Neural progenitor cell (in vitro differentiated cells): ENCODE measurements around the gene RIMS1. TPM values are rescaled to one million over a fixed set of nuclear protein-coding genes. Genes with fewer than 3 reads are reported as not detected.

ENCODE experiments used
- DNase-seq: peaks from one replicate; pipeline ENCODE4 v3.0.0-alpha.2; 2016; ENCODE audit warnings: low spot score
- H2AFZ ChIP-seq: fragments of 200-600 bp; sonication (generic); replicated peaks from 2 replicates; pipeline ENCODE4 v1.6.1; 2016; ENCODE audit warnings: antibody characterized with exemption
- H3F3A ChIP-seq: fragments of 200-600 bp; sonication (generic); 2 replicates; pipeline ENCODE4 v1.6.1; 2016; ENCODE audit warnings: antibody characterized with exemption, low read depth
- H3K27ac ChIP-seq: fragments of 200-600 bp; sonication (generic); 2 replicates; pipeline ENCODE4 v1.5.1; 2016; ENCODE audit warnings: mild to moderate bottlenecking
- H3K27me3 ChIP-seq: fragments of 200-600 bp; sonication (generic); 2 replicates; pipeline ENCODE4 v1.6.1; 2016; ENCODE audit warnings: mild to moderate bottlenecking, moderate library complexity
- H3K36me3 ChIP-seq: fragments of 200-600 bp; sonication (generic); 2 replicates; pipeline ENCODE4 v1.5.1; 2016
- H3K4me1 ChIP-seq: fragments of 200-600 bp; sonication (generic); 2 replicates; pipeline ENCODE4 v1.6.1; 2016; ENCODE audit warnings: mixed run types
- H3K4me2 ChIP-seq: fragments of 200-600 bp; sonication (generic); 2 replicates; pipeline ENCODE4 v1.6.1; 2016
- H3K4me3 ChIP-seq: fragments of 200-600 bp; sonication (generic); 2 replicates; pipeline ENCODE4 v1.5.1; 2016
- H3K79me2 ChIP-seq: fragments of 200-600 bp; sonication (generic); 2 replicates; pipeline ENCODE4 v1.6.1; 2016; ENCODE audit warnings: low read depth
- H3K9ac ChIP-seq: fragments of 200-600 bp; sonication (generic); 2 replicates; pipeline ENCODE4 v1.6.1; 2016
- H3K9me3 ChIP-seq: fragments of 200-600 bp; sonication (generic); 2 replicates; pipeline ENCODE4 v1.5.1; 2016; ENCODE audit warnings: low read depth
- H4K20me1 ChIP-seq: fragments of 200-600 bp; sonication (generic); 2 replicates; pipeline ENCODE4 v1.6.1; 2016; ENCODE audit warnings: low read depth
- H3K27ac Mint-ChIP-seq: 3 replicates; pipeline ENCODE4 v1.8.0; 2021; ENCODE audit warnings: mixed read lengths
- H3K27me3 Mint-ChIP-seq: 2 replicates; pipeline ENCODE4 v1.8.0; 2022; ENCODE audit warnings: low read depth, mild to moderate bottlenecking, inconsistent platforms, moderate library complexity, mixed read lengths; ENCODE audit not compliant: insufficient read depth
- H3K36me3 Mint-ChIP-seq: 3 replicates; pipeline ENCODE4 v1.8.0; 2021; ENCODE audit warnings: mixed read lengths
- H3K4me1 Mint-ChIP-seq: 3 replicates; pipeline ENCODE4 v1.8.0; 2021; ENCODE audit warnings: mixed read lengths
- H3K4me3 Mint-ChIP-seq: 3 replicates; pipeline ENCODE4 v1.8.0; 2021; ENCODE audit warnings: mild to moderate bottlenecking, moderate library complexity, mixed read lengths
- H3K9me3 Mint-ChIP-seq: 3 replicates; pipeline ENCODE4 v1.8.0; 2020; ENCODE audit warnings: mixed read lengths
- EZH2 ChIP-seq: fragments of 200-600 bp; sonication (generic); IDR thresholded peaks from 2 replicates; pipeline ENCODE4 v1.6.1; 2017; ENCODE audit warnings: antibody characterized with exemption, mild to moderate bottlenecking, moderate library complexity
- EZH2phosphoT487 ChIP-seq: fragments of 200-600 bp; sonication (generic); IDR thresholded peaks from 2 replicates; pipeline ENCODE4 v1.6.1; 2017; ENCODE audit warnings: antibody characterized with exemption
- total RNA-seq: library from RNA; depleted of rRNA; stranded (reverse); fragments of >200 nt; gene quantifications from 2 replicates; pipeline ENCODE4 v1.2.3, GENCODE V29; 2015; ENCODE audit warnings: low replicate concordance
- TF ChIP-seq, protein P1 (sequence below): fragments of 200-600 bp; sonication (generic); IDR thresholded peaks from 2 replicates; pipeline ENCODE4 v1.5.1; 2017; ENCODE audit warnings: antibody characterized with exemption, mild to moderate bottlenecking

RIMS1 gene
- total RNA-seq, 1 donor from 2014 or later = 2.5 TPM

DNA sequence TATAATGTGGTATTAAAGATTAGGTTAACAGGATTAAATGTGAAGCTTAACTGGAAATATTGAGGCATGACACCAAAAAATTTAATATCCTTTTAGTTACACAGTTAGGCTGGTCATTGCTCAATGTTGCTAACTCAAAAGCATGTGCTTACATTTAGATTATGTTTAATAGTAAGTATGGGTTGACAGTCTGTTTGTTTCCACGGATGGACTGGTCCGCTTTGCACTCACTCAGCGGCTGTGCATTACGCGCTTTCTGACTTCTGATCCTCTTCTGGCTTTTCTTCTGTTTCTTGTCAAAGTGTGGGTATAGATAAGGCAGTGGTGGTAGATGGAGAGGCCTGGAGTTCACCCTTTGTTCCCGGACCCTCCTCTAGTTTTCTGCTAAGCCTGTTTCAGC is 174.9 kb downstream of the RIMS1 start:
- DNase-seq = no peak
- no peak overlapping the region for H3K27ac Mint-ChIP-seq
- Histone ChIP-seq H3K79me2 (no peaks in the 10 kb centered on the region), H3F3A (no peaks in the 10 kb centered on the region), H3K4me1 (no peaks in the 10 kb centered on the region), H3K4me2 (no peak overlapping the region), H3K9me3 (no peaks in the 10 kb centered on the region), H3K27ac (no peak overlapping the region), H2AFZ (no peak overlapping the region), H3K27me3 (no peaks in the 10 kb centered on the region), H3K4me3 (no peak overlapping the region), H3K36me3 (no peaks in the 10 kb centered on the region), H4K20me1 (no peaks in the 10 kb centered on the region), H3K9ac (no peak overlapping the region)
- TF ChIP-seq EZH2phosphoT487 = no peak
- TF ChIP-seq EZH2 = no peak
- TF ChIP-seq, protein P1, sequence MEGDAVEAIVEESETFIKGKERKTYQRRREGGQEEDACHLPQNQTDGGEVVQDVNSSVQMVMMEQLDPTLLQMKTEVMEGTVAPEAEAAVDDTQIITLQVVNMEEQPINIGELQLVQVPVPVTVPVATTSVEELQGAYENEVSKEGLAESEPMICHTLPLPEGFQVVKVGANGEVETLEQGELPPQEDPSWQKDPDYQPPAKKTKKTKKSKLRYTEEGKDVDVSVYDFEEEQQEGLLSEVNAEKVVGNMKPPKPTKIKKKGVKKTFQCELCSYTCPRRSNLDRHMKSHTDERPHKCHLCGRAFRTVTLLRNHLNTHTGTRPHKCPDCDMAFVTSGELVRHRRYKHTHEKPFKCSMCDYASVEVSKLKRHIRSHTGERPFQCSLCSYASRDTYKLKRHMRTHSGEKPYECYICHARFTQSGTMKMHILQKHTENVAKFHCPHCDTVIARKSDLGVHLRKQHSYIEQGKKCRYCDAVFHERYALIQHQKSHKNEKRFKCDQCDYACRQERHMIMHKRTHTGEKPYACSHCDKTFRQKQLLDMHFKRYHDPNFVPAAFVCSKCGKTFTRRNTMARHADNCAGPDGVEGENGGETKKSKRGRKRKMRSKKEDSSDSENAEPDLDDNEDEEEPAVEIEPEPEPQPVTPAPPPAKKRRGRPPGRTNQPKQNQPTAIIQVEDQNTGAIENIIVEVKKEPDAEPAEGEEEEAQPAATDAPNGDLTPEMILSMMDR = no peak
- no peaks in the 10 kb centered on the region for H3K36me3 Mint-ChIP-seq
- no peak overlapping the region for H3K4me3 Mint-ChIP-seq
- peaks cover 3% of the 10 kb centered on the region for H3K4me1 Mint-ChIP-seq
- H3K27me3 Mint-ChIP-seq = no peaks in the 10 kb centered on the region
- no peaks in the 10 kb centered on the region for H3K9me3 Mint-ChIP-seq

DNA sequence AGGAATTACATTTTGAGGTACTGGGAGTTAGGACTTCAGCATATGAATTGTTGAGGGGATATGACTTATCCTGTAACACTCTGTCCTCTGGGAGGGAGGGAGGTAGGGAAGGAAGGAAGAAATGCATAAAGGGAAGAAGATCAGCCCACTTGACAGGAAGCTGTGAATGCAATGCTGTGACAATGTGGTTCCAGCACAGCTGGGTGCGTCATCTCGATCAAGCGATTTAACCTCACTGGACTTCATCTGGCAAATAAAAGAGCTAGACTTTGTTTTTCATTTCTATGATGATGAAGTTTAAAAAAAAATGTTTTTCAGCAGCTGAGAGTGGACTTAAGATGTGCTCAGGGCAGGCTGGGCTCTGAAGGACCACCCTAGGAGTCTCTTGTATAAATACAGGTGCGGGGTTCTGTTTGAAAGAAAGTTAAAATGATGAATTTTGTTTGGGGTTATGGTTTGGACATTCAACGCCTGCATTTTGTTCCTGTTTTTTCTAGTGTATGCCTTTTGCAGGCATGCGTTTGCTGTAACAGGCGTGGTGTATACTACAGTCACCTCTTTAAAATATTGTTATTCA is 178.1 kb downstream of the RIMS1 start:
- Histone ChIP-seq H3K27me3 (no peaks in the 10 kb centered on the region), H3K27ac (no peak overlapping the region), H3K4me3 (no peak overlapping the region), H3F3A (no peaks in the 10 kb centered on the region), H2AFZ (no peak overlapping the region), H3K9me3 (no peaks in the 10 kb centered on the region), H3K9ac (no peak overlapping the region), H3K79me2 (no peaks in the 10 kb centered on the region), H3K4me2 (no peak overlapping the region), H3K4me1 (no peaks in the 10 kb centered on the region), H3K36me3 (no peaks in the 10 kb centered on the region), H4K20me1 (no peaks in the 10 kb centered on the region)
- no peak for DNase-seq
- Mint-ChIP-seq H3K36me3 (no peaks in the 10 kb centered on the region), H3K4me3 (no peak overlapping the region), H3K4me1 (peaks cover 3% of the 10 kb centered on the region), H3K9me3 (no peaks in the 10 kb centered on the region), H3K27ac (no peak overlapping the region), H3K27me3 (no peaks in the 10 kb centered on the region)
- no peak for TF ChIP-seq EZH2phosphoT487
- TF ChIP-seq EZH2 = no peak
- TF ChIP-seq, protein P1 = no peak

DNA sequence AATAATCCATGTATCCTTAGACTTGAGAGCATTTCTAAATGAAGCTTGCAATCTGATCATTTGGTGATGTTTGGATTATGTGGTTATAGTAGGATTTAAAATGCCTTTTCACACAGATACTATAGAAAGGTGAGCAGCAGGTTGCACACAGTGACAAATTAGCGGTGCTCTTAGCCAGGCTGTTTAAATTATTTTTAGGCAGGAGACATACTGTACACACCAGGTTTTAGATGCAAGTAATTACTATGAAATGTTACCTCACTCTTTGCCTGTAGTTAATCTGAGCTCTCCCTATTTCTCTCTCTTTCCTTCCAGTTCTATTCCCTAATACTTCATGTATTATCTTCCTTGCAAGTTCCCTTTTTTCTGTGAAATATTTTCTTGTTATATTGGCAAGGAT is 191.7 kb downstream of the RIMS1 start:
- Histone ChIP-seq H3K4me3 (no peak overlapping the region), H3K79me2 (no peaks in the 10 kb centered on the region), H3K9me3 (no peaks in the 10 kb centered on the region), H2AFZ (no peak overlapping the region), H3K27me3 (no peaks in the 10 kb centered on the region), H3K4me1 (no peaks in the 10 kb centered on the region), H3K9ac (no peak overlapping the region), H3K4me2 (no peak overlapping the region), H3F3A (no peaks in the 10 kb centered on the region), H3K36me3 (no peaks in the 10 kb centered on the region), H4K20me1 (no peaks in the 10 kb centered on the region), H3K27ac (no peak overlapping the region)
- DNase-seq = no peak
- no peak for TF ChIP-seq EZH2phosphoT487
- TF ChIP-seq, protein P1 = no peak
- no peak for TF ChIP-seq EZH2
- Mint-ChIP-seq H3K27ac (no peak overlapping the region), H3K4me1 (no peaks in the 10 kb centered on the region), H3K27me3 (no peaks in the 10 kb centered on the region), H3K36me3 (no peaks in the 10 kb centered on the region), H3K9me3 (no peaks in the 10 kb centered on the region), H3K4me3 (no peak overlapping the region)
